ENCODE measurements around the gene SHOX.

The SHOX gene

DNA sequence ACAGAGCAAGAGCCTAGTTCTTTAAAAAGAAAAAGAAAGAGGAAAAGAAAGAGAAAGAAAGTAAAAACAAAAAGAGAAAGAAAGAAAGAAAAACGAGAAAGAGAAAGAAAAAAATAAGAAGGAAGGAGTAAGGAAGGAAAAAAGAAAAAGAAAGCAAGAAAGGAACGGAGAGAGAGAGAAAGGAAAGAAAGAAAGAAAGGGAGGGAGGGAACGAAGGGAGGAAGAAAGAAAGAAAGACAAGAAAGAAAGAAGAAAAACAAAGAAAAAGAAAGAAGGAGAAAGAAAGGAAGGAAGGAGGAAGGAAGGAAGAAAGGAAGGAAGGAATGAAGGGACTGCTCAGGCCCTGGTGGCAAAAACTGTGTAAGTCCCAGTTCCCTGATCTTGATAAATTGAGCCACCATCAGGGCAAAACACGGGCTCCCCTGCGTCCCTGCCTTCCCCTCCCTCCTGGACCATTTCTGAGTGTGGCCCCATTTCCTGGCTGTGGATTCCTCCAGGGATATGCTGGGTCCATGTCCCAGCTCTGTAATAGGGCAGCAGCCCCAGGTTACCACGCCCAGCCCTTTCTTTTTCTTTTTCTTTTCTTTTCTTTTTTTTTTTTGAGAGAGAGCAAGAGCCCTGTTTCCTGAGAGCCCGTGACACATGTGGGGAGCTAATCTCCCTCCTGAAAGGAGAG is 44.8 kb downstream of the SHOX start:
- DNase-seq, result no peak

DNA sequence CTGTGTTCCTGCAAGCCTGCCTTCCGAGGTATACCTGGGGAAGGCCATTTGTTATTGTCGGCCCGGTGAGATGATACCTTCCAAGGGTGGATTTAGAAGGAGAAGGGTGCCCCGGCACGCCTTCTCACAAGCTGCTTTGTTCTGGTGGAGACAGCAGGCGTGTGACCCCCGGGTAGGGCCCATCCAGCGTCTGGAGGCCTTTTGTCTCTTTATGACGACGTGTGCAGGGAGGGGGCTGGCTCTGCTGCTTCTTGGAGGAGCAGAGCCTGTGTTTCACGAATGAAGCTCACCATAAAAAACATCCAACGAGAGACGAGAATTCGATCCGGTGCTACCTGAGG is 45.3 kb downstream of the SHOX start:
- no peak for DNase-seq

DNA sequence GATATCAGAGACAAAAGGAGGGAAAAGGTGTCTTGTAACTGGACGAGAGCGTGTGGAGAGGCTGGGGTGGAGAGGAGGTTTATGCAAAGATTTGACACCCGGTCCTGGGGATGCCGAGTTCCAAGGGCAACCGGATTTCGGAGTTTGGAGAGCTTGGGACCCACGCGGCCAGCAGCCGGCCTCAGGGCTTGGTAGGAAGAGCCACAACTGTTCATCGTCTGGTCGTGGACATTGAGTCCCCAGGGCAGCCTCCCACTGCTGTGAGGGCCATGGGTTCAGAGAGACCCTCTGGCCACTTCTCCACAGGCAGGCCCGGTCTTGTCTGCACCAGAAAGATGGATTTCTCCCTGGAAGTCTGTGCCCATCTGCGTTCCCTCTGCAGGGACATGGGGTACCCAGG is 46.8 kb downstream of the SHOX start:
- no peak for DNase-seq

DNA sequence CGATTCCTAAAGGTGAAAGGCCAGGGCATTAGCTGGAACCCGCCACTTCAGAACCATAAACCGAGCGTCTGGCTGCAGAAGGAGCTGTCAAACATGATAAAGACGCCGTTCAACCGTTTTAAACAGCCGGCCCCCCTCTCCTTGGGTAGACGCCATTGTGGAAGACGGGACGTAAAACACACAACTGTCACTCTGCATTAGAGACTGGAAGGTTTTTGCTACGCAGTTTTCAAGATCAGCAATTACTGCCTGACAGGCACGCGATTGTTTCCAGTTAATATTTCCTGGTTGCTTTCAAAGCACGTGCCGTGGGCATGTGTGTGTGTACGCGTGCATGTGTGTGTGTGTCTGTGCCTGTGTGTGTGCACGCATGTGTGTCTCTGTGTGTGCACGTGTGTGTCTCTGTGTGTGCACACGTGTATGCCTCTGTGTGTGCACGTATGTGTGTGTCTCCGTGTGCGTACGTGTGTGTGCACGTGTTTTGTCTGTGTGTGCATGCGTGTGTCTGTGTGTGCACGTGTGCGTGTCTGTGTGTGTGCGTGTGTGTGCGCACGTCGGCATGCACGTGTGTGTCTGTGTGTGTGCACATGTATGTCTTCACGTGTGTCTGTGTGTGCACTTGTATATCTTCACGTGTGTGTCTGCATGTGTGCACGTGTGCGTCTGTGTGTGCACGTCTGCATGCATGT is 48.8 kb downstream of the SHOX start:
- no peak for DNase-seq

DNA sequence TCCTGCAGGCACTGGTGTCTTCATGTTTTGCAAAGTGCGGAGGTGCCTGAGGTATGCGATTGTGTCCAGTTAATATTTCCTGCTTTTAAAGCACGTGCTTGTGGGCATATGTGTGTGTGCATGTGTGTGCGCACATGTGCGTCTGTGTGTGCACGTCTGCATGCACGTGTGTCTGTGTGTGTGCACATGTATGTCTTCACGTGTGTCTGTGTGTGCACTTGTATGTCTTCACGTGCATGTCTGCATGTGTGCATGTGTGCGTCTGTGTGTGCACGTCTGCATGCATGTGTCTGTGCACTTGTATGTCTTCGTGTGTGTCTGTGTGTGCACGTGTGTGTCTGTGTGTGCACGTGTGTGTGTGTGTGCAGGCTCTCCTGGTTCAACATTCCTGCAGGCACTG is 49.5 kb downstream of the SHOX start:
- DNase-seq, result no peak

DNA sequence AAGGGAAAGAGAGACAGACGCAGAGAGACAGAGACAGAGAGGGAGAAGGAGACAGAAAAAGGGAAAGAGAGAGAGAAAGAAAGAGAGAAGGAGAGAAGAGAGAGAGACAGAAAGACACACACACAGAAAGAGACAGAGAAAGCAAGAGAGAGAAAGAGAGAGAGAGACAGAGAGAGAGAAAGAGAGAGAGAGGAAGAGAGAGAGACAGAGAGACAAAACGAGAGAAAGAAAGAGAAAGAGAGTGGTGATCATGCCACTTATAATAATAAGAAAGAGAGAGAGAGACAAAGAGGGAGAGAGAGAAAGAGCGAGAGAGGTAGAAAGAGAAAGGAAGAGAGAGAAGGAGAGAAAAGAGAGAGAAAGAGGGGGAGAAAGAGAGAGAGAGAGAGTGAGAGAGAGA is 51.4 kb downstream of the SHOX start:
- DNase-seq, result no peak

DNA sequence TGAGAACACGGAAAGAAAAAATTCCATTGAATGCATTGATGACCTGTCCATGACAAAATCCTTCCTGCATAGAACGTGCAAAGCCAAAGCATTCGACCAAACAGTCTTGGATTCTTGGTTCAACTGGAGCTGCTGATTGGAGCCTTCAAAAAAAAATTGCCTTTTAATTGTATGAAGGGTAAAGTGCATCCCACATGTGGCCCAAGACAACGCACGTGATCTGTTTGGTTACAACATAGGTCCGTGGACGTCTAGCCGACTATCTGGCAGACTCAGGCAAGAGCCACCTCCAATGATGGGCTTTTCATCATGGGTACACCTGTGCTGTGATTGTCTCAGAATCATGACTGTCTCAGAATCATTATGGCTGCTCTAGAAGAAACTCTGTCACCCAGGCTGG is 52.3 kb downstream of the SHOX start:
- DNase-seq, result no peak

DNA sequence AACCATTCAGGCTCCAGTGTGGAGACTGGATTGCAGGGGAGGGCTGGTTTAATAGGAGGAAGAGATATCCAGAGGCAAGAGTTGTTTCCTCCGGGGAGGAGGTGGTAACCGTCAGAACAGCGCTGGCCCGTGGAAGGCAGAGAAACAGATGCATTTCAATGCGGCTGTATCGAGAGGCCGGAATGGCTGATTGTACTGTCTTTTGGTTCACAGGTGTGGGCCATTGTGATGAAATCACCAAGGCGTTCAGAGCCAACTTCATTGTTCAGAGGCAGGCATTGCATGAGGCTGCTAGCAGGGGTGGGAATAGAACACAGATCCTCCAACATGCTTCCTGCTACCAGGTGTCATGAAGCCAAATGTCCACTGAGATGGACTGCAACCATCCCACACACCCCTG is 53.0 kb downstream of the SHOX start:
- DNase-seq, result no peak

DNA sequence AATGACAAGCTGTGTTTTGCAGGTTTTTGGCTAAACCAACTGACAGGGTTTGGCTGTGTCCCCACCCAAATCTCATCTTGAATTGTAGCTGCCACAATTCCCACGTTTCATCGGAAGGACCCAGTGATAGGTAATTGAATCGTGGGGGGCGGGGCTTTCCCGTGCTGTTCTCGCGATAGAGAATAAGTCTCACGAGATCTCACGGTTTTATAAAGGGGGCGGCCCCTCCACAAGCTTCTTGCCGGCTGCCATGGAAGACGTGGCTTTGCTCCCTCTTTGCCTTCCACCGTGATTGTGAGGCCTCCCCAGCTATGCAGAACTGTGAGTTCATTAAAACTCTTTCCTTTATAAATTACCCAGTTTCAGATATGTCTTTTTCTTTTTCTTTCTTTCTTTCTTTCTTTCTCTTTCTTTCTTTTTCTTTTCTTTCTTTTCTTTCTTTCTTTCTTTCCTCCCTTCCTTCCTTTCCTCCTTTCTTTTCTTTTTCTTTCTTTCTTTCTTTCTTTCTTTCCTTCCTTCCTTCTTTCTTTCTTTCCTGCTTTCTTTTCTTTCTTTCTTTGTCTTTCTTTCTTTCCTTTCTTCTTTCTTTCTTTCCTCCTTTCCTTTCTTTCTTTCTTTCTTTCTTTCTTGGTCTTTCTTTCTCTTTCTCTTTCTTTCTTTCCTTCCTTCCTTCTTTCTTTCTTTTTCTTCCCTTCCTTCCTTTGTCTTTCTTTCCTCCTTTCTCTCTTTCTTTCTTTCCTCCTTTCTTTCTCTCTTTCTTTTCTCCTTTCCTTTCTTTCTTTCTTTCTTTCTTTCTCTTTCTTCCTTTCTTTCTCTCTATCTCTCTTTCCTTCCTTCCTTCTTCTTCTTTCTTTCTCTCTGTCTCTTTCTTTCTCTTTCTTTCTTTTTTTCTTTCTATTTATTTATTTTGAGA is 54.8 kb downstream of the SHOX start:
- no peak for DNase-seq

DNA sequence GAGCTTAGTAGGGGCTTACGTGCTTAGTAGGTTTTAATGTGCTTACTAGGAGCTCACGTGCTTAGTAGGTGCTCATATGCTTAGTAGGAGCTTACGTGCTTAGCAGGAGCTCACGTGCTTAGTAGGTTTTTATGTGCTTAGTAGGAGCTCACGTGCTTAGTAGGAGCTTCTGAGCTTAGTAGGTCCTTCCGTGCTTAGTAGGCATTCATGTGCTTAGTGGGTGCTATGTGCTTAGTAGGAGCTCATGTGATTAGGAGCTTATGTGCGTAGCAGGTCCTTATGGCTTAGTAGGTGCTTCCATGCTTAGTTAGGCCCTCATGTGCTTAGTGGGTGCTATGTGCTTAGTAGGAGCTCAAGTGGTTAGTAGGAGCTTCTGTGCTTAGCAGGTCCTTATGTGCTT is 59.4 kb downstream of the SHOX start:
- DNase-seq, result no peak

DNA sequence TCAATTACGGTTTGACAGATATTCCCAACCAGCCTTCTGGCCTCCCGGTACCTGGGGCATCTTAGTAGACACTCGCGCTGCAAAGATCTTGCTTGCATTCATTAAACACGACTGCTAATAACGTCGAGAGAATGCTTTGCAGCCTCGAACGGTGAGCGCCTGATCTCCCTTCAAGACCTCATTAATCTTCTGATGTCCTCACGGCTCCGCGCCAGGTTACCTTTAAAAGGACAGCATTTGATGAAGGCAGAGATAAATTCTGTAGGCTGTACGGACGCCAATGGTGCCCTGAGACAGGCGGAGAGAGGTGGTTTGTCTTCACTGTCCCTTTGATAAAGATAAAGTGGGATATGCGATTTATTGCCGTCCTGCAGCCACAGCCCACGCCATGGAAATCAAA is 64.2 kb downstream of the SHOX start:
- no peak for DNase-seq

DNA sequence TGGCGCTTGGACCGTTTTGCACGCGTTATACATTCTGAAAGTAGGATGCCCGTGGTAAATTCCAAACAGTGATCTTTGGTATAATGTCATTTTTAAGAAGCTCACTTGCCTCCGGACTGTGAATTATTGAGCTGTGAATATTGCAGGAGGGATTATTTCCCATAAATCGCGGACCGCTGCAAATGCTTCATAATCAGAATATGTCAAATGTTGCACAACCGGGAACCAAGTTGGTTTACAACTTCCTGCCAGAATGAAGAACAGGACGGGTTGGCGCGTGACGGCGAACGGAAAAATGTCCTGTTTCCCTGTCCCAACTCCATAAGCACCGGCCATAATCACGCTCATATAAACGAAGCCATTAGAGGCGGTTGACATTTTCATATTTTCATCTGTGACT is 67.6 kb downstream of the SHOX start:
- no peak for DNase-seq

DNA sequence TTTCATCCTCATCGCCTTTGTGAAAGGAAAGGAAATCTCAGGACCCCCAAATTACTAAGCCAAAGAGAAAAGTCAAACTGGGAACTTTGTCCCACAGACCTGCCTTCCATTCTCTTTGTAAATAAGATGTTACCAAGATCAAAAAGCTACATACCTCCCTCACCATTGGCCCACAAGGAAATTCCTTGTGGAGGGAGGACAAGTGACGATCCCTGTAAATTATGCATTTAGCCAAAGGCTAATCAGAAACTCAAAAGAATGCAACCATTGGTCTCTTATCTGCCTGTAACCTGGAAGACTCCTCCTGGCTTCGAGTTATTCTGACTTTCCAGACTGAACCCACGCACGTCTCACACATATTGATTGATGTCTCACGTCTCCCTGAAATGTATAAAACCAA is 70.3 kb downstream of the SHOX start:
- DNase-seq, result no peak

DNA sequence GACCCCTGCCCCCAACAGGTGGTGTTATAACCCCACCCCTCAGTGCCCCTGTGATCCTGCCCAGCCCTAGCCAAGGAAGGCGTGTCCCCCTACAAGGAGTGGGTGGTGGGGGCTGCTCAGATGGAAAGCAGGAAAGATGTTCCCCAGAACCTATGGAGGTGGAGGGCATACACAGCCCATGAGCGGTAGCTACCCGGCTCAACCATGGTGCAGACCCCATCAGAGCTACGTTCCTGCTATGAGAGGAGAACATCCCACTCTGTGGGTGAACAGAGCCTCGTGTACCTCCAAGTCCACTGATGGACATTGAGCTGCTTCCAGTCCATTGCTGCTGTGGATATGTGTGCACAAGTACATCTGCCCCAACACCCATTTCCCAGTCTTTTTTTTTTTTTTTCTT is 71.1 kb downstream of the SHOX start:
- no peak for DNase-seq

DNA sequence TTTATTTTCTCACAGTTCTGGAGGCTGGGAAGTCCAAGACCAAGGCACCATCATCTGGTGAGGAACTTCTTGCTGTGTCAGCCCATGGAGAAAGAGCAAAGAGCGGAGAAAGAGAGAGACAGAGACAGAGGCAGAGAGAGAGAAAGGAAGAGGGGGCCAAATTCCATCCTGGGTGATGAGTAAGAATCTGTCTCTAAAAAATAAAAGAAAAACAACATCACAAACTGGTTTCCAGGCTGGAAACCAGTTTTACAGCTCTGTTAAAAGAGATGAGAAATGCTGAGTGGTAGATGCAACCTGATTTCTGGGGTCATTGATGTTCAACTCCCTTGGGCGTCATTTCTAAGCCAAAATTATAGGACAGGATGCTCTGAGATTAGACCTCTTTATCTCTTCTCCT is 72.9 kb downstream of the SHOX start:
- DNase-seq, result no peak

DNA sequence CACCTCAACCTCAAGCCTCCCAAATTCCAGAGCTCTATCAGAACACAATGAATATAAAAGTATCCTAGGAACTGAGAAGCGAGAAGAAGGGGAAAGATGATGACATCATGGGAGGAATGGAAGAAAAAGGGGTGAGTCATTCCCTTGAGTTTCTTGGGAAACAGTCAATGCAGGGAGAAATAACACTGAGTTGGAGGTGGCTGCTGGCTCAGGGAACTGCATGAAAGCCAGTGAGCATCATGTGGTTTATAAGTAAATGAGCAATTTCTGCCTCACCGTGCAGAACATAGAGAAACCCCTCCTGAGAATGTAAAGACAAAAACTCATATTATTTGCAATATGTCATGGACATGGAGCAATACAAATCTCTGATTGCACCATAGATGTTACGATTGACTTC is 73.3 kb downstream of the SHOX start:
- DNase-seq, result no peak

Measured in activated T-cell treated with anti-CD3 and anti-CD28 coated beads, Interleukin-2, amount 50 U/mL, for 48 hours (primary cell).